Measurements from ENCODE around the gene IL1RN.

Gene IL1RN, protein sequence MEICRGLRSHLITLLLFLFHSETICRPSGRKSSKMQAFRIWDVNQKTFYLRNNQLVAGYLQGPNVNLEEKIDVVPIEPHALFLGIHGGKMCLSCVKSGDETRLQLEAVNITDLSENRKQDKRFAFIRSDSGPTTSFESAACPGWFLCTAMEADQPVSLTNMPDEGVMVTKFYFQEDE

DNA sequence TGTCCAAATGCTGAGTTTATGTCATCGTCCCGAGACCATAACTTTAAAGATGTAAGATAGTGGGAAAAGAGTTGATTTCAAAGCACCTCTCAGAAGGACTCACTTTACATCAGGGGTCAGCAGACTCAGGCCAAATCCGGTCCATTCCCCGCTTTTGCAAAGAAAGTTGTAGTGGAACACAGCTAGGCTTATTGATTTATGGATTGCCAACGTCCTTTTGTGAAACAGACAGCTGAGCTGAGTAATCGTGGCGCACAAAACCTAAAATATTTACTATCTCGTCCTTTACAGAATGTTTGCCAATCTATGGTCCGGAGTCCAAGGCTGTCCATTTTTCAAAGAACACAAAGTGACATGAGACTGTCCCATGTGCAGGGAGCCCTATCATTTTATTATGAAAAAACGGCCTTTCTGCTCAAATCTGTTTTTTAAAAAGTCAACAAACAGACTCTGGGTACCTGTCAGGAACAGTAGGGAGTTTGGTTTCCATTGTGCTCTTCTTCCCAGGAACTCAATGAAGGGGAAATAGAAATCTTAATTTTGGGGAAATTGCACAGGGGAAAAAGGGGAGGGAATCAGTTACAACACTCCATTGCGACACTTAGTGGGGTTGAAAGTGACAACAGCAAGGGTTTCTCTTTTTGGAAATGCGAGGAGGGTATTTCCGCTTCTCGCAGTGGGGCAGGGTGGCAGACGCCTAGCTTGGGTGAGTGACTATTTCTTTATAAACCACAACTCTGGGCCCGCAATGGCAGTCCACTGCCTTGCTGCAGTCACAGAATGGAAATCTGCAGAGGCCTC is at the start of gene IL1RN:
Gene IL1RN, plus strand, starts transcription at position 754 of the 801 bp plus-strand sequence. Its CDS starts 27 bp downstream, at position 781.
- Histone ChIP-seq H3K9me2 (replicated peaks; ENCODE audit: insufficient read depth, low read length) (no peaks in the 10 kb centered on the region), H2AFZ (ENCODE audit: low read length) (no peak within 1 kb of the TSS), H3K4me3 (ENCODE audit: low read length) (no peak within 1 kb of the TSS), H3K27me3 (replicated peaks; ENCODE audit: insufficient read depth, low read length) (no peaks in the 10 kb centered on the region), H3K79me2 (ENCODE audit: low read length) (no peaks in the 10 kb centered on the region), H3K36me3 (replicated peaks; ENCODE audit: insufficient read depth, low read length) (no peaks in the 10 kb centered on the region), H3F3A (ENCODE audit: insufficient read depth, low read length) (peaks cover 5% of the 10 kb centered on the region; the same call in 1 of the 2 replicates), H3K9me3 (replicated peaks; ENCODE audit: insufficient read depth, low read length) (no peaks in the 10 kb centered on the region), H3K4me1 (ENCODE audit: low read length) (peaks cover 23% of the 10 kb centered on the region), H3K4me2 (ENCODE audit: low read depth, low read length) (no peak within 1 kb of the TSS), H3K27ac (ENCODE audit: low read length) (no peak within 1 kb of the TSS), H4K20me1 (ENCODE audit: insufficient read depth, low read length) (no peaks in the 10 kb centered on the region), H3K9ac (ENCODE audit: low read length) (no peak within 1 kb of the TSS)
- TF ChIP-seq EZH2 (optimal IDR thresholded peaks at IDR 0.05; ENCODE audit: low read depth, low read length): no peak
- TF ChIP-seq EZH2phosphoT487 (IDR thresholded peaks at IDR 0.05; ENCODE audit: low read length): no peak
- TF ChIP-seq, protein P1, sequence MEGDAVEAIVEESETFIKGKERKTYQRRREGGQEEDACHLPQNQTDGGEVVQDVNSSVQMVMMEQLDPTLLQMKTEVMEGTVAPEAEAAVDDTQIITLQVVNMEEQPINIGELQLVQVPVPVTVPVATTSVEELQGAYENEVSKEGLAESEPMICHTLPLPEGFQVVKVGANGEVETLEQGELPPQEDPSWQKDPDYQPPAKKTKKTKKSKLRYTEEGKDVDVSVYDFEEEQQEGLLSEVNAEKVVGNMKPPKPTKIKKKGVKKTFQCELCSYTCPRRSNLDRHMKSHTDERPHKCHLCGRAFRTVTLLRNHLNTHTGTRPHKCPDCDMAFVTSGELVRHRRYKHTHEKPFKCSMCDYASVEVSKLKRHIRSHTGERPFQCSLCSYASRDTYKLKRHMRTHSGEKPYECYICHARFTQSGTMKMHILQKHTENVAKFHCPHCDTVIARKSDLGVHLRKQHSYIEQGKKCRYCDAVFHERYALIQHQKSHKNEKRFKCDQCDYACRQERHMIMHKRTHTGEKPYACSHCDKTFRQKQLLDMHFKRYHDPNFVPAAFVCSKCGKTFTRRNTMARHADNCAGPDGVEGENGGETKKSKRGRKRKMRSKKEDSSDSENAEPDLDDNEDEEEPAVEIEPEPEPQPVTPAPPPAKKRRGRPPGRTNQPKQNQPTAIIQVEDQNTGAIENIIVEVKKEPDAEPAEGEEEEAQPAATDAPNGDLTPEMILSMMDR (IDR thresholded peaks at IDR 0.05; ENCODE audit: low read length): no peak
- no peak for DNase-seq

DNA sequence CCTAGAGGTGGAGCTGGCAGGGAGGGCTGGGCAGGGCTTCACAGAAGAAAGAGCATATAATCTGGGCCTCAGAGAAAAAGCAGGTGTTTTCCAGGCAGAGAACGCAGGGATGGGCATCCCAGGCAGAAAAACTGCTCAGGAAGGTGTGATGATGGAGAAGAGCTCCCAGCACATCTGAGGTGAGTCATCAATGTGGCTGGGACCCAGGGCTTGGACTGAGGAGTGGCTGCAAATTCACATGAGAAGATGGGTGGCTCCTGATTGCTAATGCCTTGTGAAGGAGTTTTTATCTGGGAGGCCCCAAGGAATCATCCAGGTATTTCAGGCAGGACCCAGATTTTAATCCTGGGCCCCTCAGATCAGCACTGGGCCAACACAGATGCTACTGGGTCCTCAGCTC is 49.5 kb upstream of the IL1RN start:
- Histone ChIP-seq H3F3A (ENCODE audit: insufficient read depth, low read length) (no peaks in the 10 kb centered on the region), H3K9me2 (replicated peaks; ENCODE audit: insufficient read depth, low read length) (no peaks in the 10 kb centered on the region), H4K20me1 (ENCODE audit: insufficient read depth, low read length) (no peaks in the 10 kb centered on the region), H3K79me2 (ENCODE audit: low read length) (no peaks in the 10 kb centered on the region), H3K4me1 (ENCODE audit: low read length) (peaks cover 34% of the 10 kb centered on the region), H3K27me3 (replicated peaks; ENCODE audit: insufficient read depth, low read length) (no peaks in the 10 kb centered on the region), H3K9ac (ENCODE audit: low read length) (no peak overlapping the region), H3K4me3 (ENCODE audit: low read length) (no peak overlapping the region), H3K27ac (ENCODE audit: low read length) (no peak overlapping the region), H3K36me3 (replicated peaks; ENCODE audit: insufficient read depth, low read length) (no peaks in the 10 kb centered on the region), H3K4me2 (ENCODE audit: low read depth, low read length) (no peak overlapping the region), H2AFZ (ENCODE audit: low read length) (no peak overlapping the region), H3K9me3 (replicated peaks; ENCODE audit: insufficient read depth, low read length) (no peaks in the 10 kb centered on the region)
- TF ChIP-seq EZH2phosphoT487 (IDR thresholded peaks at IDR 0.05; ENCODE audit: low read length) (no peak), EZH2 (optimal IDR thresholded peaks at IDR 0.05; ENCODE audit: low read depth, low read length) (no peak)
- TF ChIP-seq, protein P1 (IDR thresholded peaks at IDR 0.05; ENCODE audit: low read length): no peak
- no peak for DNase-seq

DNA sequence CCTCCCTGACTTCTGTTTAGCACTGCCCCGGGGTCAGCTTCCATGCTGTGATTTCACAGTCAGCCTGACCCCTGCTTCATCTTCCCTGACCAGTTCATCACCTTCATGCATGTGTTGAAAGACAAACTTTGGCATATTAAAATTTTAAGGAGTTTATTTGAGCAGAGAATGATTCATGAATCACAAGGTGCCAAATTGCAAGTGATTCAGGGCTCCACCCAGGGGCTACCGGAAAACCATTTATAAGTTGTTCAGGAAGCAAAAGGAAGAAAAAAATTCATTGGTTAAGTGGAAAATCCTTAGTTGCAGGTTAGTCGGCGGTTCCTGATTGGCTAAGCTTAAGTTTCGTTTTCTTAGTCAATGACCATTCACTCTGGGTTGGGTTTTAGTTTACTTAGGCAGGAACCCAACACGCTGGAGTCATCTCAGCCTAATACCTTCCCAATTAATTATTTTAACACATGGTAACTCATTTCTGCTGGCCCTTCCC is 49.0 kb upstream of the IL1RN start:
- Histone ChIP-seq H3K9ac (ENCODE audit: low read length) (no peak overlapping the region), H3K27ac (ENCODE audit: low read length) (no peak overlapping the region), H3K9me3 (replicated peaks; ENCODE audit: insufficient read depth, low read length) (no peaks in the 10 kb centered on the region), H3K4me2 (ENCODE audit: low read depth, low read length) (no peak overlapping the region), H3K79me2 (ENCODE audit: low read length) (no peaks in the 10 kb centered on the region), H3F3A (ENCODE audit: insufficient read depth, low read length) (no peaks in the 10 kb centered on the region), H3K36me3 (replicated peaks; ENCODE audit: insufficient read depth, low read length) (no peaks in the 10 kb centered on the region), H3K4me1 (ENCODE audit: low read length) (peaks cover 29% of the 10 kb centered on the region), H2AFZ (ENCODE audit: low read length) (no peak overlapping the region), H4K20me1 (ENCODE audit: insufficient read depth, low read length) (no peaks in the 10 kb centered on the region), H3K27me3 (replicated peaks; ENCODE audit: insufficient read depth, low read length) (no peaks in the 10 kb centered on the region), H3K4me3 (ENCODE audit: low read length) (no peak overlapping the region), H3K9me2 (replicated peaks; ENCODE audit: insufficient read depth, low read length) (no peaks in the 10 kb centered on the region)
- no peak for DNase-seq
- TF ChIP-seq EZH2 (optimal IDR thresholded peaks at IDR 0.05; ENCODE audit: low read depth, low read length): no peak
- TF ChIP-seq, protein P1 (IDR thresholded peaks at IDR 0.05; ENCODE audit: low read length): no peak
- no peak for TF ChIP-seq EZH2phosphoT487 (IDR thresholded peaks at IDR 0.05; ENCODE audit: low read length)
